NCI-H460 (cell line): ENCODE results near the gene JPH2. TPM values are rescaled to one million over a fixed set of nuclear protein-coding genes. Genes with fewer than 3 reads are reported as not detected.
A peak's percentile ranks its signal among the peaks of the same experiment; 100 is the strongest.

Source experiments
- DNase-seq: peaks from one replicate; pipeline ENCODE4 v3.0.0-alpha.2; 2016; ENCODE audit warnings: low read depth; ENCODE audit errors: extremely low read depth
- total RNA-seq: library from RNA; depleted of rRNA; stranded (reverse); fragments of >200 nt; shearing (Covaris generic); gene quantifications from 2 replicates; pipeline ENCODE4 v1.2.3, GENCODE V29; 2014

Gene JPH2
- total RNA-seq, 1 experiment from 2014 or later, result 1.4 TPM

DNA sequence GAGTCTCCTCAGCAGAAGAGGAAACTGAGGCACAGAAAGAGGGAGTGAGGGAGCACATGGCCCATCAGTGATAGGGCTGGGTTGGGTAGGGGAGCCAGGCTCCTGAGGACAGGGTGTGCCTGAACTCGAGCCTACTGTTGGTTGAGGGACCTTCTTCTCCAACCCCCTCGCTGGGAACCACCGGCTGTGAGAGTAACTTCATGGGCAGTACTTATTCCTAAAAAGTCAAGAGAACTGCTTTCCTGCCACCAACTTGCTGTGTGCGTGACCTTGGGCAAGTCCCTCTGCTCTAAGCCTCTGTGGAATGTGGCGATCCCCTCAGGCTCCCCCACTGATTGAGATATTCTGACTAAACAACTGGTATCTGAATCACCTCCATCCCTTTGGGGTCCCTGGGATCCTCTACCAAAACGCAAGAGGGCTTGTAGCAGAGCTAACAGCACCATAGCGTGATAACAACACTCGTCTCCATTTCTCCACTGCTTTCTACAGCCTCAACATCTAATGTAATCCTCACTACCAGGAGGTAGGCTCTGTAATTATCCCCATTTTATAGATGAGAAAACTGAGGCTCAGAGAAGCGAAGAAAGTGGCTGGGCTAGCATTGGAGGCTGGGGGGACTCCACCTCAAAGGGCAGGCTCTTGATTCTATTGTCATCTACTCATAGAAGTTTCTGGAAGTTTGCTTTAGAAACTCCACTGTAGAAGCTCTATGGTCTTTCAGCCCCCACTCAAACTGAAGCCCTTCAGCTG lies 76.0 kb downstream of the JPH2 start:
- DNase-seq, result no peak

- DNase-seq, result no peak
Observed at GRCh38 chr20:44109951-44110361, 77.0 kb downstream of the JPH2 start.

- DNase-seq, result no peak
Observed at GRCh38 chr20:44106615-44107014, 80.4 kb downstream of the JPH2 start.

DNA sequence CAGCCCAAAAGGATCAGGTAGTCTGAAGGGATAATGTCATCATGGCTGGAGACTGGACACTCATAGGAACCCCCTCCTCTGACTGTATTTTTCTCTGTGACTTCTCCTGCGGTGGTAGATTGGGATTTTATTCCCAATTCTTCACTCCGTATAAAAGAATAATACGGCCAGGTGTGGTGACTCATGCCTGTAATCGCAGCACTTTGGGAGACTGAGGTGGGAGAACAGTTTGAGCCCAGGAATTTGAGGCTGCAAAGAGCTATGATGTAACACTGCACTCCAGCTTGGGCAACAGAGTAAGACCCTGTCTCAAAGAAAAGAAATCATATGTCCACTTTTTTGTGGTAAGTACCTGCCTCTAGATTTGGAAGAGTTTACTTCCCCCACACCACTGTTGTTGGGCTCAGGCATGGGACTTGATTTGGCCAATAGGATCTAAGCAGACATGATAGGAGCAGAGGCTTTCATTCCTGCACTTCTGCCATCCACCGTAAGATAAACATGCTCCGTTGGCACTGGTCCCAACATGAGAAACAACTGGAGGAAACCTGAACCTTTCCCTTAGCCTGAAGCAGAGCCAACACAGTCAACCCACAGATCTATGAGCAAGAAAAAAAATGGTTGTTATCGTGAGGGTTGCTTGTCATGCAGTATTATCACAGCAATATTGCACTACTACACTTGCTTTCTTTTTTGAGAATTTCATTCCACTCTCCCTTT lies 82.0 kb downstream of the JPH2 start:
- DNase-seq, result no peak

GRCh38 chr20:44102582-44102981 lies 84.4 kb downstream of the JPH2 start:
- DNase-seq, result no peak

- DNase-seq, result no peak
Observed at GRCh38 chr20:44099832-44100231, 87.2 kb downstream of the JPH2 start.

GRCh38 chr20:44098657-44099056 lies 88.3 kb downstream of the JPH2 start:
- DNase-seq, result no peak

DNA sequence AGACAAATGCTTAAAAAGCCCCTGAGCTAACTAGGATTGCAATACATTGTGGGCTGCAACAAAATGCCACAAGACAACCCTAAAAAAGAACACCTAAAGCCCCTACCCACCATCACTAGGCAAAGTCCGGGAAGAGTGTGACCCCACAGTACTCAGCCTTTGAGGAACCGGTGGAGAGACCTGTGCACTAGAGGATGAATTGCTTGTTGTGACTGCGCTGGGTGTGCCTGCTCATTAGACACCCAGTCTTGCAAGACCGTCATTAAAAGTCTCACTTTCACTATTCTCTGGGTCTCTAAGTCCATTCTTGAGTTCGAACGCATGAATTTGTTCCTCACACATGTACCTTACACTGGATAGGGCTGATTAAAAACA lies 88.7 kb downstream of the JPH2 start:
- DNase-seq, result no peak

- no peak for DNase-seq
Observed at GRCh38 chr20:44097521-44098255, 89.3 kb downstream of the JPH2 start.

- DNase-seq, result no peak
Observed at GRCh38 chr20:44095831-44096230, 91.2 kb downstream of the JPH2 start.

GRCh38 chr20:44093249-44093582 lies 93.8 kb downstream of the JPH2 start:
- DNase-seq, result no peak

GRCh38 chr20:44092551-44093248 lies 94.3 kb downstream of the JPH2 start:
- peak; percentile 40 for DNase-seq

DNA sequence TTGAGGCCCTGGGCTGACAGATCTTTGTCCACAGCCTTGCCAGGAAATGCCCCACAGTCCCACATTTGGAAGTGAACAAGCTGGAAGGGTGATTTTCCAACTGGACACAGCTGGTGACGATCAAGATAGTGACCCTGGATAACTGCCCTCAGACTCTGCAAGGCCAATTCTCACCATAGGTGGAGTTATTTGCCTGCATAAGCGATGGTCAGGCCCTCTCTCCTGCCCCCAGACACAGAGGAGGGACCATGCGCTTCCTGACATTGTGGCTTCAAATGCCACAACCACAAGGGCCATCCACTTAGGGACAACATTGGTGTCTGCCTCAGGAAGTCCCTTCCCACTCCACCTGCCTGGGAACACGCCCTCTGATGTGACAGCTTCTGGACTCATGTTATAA lies 96.0 kb downstream of the JPH2 start:
- DNase-seq, result no peak

GRCh38 chr20:44089987-44090674 lies 96.9 kb downstream of the JPH2 start:
- DNase-seq, result peak; percentile 52

GRCh38 chr20:44087857-44088120 lies 99.2 kb downstream of the JPH2 start:
- no peak for DNase-seq

GRCh38 chr20:44087051-44087856 lies 99.7 kb downstream of the JPH2 start:
- DNase-seq, result no peak

DNA sequence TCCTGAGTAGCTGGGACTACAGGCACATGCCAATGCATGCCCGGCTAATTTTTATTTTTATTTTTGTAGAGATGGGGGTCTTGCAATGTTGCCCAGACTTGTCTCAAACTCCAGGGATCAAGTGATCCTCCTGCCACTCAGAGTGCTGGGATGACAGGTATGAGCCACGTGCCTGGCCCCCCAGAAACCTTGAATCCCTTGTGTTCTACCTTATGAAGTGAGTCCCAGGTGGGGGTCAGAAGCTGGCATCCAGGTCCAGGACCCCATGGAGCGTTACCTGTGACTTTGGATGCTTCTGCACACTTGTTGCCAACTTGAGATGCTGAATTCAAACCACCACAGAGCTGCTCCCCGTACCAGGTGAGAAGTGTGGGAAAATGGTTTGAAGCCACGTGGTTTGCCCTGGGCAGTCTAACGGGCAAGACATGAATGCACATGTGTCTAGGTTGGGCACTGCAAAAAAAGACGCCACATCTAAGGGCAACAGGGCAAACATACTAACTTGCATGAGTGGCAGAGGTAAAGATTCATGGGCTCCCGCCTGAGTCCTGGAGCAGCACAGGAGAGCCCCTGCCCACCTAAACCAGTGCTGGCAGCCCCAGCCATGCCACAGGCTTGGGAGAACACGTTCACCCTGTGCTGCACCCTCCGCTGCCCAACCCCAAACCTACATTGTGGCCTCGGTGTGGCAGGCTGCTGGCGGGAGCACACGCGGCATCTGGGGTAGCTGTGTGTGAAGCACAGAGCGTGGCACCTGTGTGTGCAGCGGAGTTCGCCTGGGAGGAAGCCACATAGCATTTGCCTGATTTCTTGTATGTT lies 101.2 kb downstream of the JPH2 start:
- DNase-seq, result no peak

GRCh38 chr20:44084891-44085290 lies 102.1 kb downstream of the JPH2 start:
- no peak for DNase-seq

DNA sequence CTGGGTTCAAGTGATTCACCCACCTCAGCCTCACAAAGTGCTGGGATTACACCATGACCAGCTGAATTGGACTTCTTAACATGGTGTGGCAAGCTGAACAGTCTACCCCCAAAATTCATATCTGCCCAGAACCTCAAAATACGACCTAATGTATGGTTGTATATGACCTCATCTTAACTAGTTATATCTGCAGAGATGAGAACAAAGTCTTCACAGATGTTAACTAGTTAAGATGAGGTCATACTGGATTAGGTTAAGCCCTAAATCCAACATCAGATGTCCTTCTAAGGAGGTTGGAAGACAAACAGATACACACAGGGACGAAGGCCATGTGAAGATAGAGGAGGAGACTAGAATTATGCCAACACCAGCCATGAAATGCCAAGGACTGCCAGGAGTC lies 102.5 kb downstream of the JPH2 start:
- no peak for DNase-seq
